Ascending aorta (tissue), 2 donors: Measurements from ENCODE around the gene GPC5. TPM values are rescaled to one million over a fixed set of nuclear protein-coding genes. Genes with fewer than 3 reads are reported as not detected.
A peak's percentile ranks its signal among the peaks of the same experiment; 100 is the strongest.

ENCODE experiments used
- DNase-seq, 2 donors: peaks; one replicate each; pipeline ENCODE4 v3.0.0-alpha.2; 2019; ENCODE audit warnings: low spot score in 2 of 2
- H3K27ac ChIP-seq, 2 donors: fragments of 200-600 bp; sonication (generic); one replicate each; pipeline ENCODE4 v1.5.1; 2016 to 2017; ENCODE audit warnings: mild to moderate bottlenecking in 1 of 2
- H3K27me3 ChIP-seq: fragments of 200-600 bp; sonication (generic); one replicate; pipeline ENCODE4 v1.5.1; 2017
- H3K36me3 ChIP-seq, 2 donors: fragments of 200-600 bp; sonication (generic); one replicate each; pipeline ENCODE4 v1.5.1; 2016
- H3K4me1 ChIP-seq, 2 donors: fragments of 200-600 bp; sonication (generic); one replicate each; pipeline ENCODE4 v1.5.1; 2016 to 2017; ENCODE audit warnings: mild to moderate bottlenecking in 1 of 2
- H3K4me3 ChIP-seq, 2 donors: fragments of 200-600 bp; sonication (generic); one replicate each; pipeline ENCODE4 v1.5.1; 2016 to 2017; ENCODE audit warnings: mild to moderate bottlenecking in 1 of 2
- H3K9me3 ChIP-seq, 2 donors: fragments of 200-600 bp; sonication (generic); one replicate each; pipeline ENCODE4 v1.5.1; 2016
- intact Hi-C: fragments of 100-400 bp; cut with DNase I; formaldehyde crosslinking; loops from one replicate; pipeline ENCODE4 v1.15.1; 2023
- total RNA-seq: library from RNA; depleted of rRNA; stranded (reverse); fragments of >200 nt; gene quantifications from one replicate; pipeline ENCODE4 v1.1.0, GENCODE V29; 2016
- TF ChIP-seq, protein P1 (sequence below), 3 experiments: fragments of 200-600 bp in 2 of 3; fragments of 450-650 bp in 1 of 3; sonication (generic) in 2 of 3; IDR thresholded peaks; one replicate each; pipeline ENCODE4 v1.5.1; 2016 to 2019; ENCODE audit warnings: antibody characterized with exemption in 3 of 3, mild to moderate bottlenecking in 1 of 3, moderate library complexity in 1 of 3

GPC5 gene
- total RNA-seq, 1 donor from 2014 or later, result not detected

GRCh38 chr13:92825938-92826596 lies 1427.6 kb downstream of the GPC5 start:
- H3K36me3 ChIP-seq, result no peaks in the 10 kb centered on the region

GRCh38 chr13:92827503-92827902 lies 1429.1 kb downstream of the GPC5 start:
- no peaks in the 10 kb centered on the region for H3K9me3 ChIP-seq
- intact Hi-C loops, result no loop called here
- H3K36me3 ChIP-seq, result no peaks in the 10 kb centered on the region
- peaks cover 0 to 2% of the 10 kb centered on the region in 2 donors for H3K4me1 ChIP-seq
- DNase-seq, result no peak
- TF ChIP-seq, protein P1, sequence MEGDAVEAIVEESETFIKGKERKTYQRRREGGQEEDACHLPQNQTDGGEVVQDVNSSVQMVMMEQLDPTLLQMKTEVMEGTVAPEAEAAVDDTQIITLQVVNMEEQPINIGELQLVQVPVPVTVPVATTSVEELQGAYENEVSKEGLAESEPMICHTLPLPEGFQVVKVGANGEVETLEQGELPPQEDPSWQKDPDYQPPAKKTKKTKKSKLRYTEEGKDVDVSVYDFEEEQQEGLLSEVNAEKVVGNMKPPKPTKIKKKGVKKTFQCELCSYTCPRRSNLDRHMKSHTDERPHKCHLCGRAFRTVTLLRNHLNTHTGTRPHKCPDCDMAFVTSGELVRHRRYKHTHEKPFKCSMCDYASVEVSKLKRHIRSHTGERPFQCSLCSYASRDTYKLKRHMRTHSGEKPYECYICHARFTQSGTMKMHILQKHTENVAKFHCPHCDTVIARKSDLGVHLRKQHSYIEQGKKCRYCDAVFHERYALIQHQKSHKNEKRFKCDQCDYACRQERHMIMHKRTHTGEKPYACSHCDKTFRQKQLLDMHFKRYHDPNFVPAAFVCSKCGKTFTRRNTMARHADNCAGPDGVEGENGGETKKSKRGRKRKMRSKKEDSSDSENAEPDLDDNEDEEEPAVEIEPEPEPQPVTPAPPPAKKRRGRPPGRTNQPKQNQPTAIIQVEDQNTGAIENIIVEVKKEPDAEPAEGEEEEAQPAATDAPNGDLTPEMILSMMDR (IDR thresholded peaks at IDR 0.05), result no peak
- H3K27ac ChIP-seq, result no peak overlapping the region
- H3K27me3 ChIP-seq, result no peaks in the 10 kb centered on the region
- no peak overlapping the region for H3K4me3 ChIP-seq

More at GRCh38 chr13:92825938-92826596, 1427.6 kb downstream of the GPC5 start:
- TF ChIP-seq, protein P1 (IDR thresholded peaks at IDR 0.05), result no peak
- Histone ChIP-seq H3K27ac (no peak overlapping the region), H3K4me1 (peaks cover 0 to 2% of the 10 kb centered on the region in 2 donors), H3K4me3 (no peak overlapping the region), H3K9me3 (no peaks in the 10 kb centered on the region), H3K27me3 (no peaks in the 10 kb centered on the region)
- DNase-seq, result no peak
- intact Hi-C loops, result no loop called here

DNA sequence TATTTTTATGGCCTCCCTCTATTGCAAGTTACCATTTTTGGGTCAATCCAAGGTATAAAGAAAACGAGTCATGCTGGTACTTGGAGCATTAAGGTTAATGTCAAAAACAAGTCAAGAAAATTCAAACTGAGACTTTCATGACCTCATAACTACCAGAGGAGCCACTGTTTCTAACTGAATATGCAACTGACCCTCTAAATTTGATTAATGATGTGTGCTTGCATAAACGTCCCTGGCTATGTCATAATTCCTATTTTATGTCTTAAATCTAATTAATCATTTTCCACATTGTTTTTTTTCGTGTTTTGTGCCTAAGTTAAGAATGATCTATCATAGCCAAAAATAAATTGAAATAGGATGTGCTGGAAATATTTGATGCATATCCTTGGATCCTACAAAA lies 1431.5 kb downstream of the GPC5 start:
- intact Hi-C loops, result loop anchor here (10.0 kb wide), 1 partner anchor 945 kb away; no protein-coding TSS in a partner anchor
- TF ChIP-seq, protein P1 (IDR thresholded peaks at IDR 0.05), result no peak
- Histone ChIP-seq H3K27ac (no peak overlapping the region), H3K27me3 (no peaks in the 10 kb centered on the region), H3K36me3 (no peaks in the 10 kb centered on the region), H3K9me3 (no peaks in the 10 kb centered on the region), H3K4me1 (peaks cover 0 to 2% of the 10 kb centered on the region in 2 donors), H3K4me3 (no peak overlapping the region)
- DNase-seq, result no peak

DNA sequence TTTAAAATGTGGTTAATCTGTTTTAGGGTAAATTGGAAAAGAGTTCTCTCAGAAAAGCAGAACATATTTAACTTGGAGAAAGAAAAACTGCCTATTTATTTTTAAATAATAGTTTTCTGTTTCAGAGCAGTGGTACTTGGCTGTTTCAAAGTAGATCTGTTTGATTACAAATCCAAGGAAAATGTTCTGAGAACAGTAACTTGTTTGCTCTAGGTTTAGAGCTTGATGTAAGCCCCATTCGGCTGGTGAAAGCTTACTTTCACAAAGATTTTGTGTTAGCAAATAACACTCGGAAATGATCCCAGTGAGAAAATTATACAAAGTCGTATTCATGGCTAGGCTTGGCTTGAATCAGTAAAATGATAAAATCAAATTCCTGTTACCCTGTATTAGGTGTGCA lies 1432.4 kb downstream of the GPC5 start:
- no peak overlapping the region for H3K4me3 ChIP-seq
- intact Hi-C loops, result loop anchor here (10.0 kb wide), 1 partner anchor 944 kb away; no protein-coding TSS in a partner anchor
- H3K9me3 ChIP-seq, result no peaks in the 10 kb centered on the region
- peak overlapping the region; percentile 9 to 17 for H3K27ac ChIP-seq
- no peaks in the 10 kb centered on the region for H3K36me3 ChIP-seq
- no peaks in the 10 kb centered on the region for H3K27me3 ChIP-seq
- TF ChIP-seq, protein P1 (IDR thresholded peaks at IDR 0.05), result no peak
- peaks cover 0 to 2% of the 10 kb centered on the region in 2 donors for H3K4me1 ChIP-seq
- DNase-seq, result no peak

DNA sequence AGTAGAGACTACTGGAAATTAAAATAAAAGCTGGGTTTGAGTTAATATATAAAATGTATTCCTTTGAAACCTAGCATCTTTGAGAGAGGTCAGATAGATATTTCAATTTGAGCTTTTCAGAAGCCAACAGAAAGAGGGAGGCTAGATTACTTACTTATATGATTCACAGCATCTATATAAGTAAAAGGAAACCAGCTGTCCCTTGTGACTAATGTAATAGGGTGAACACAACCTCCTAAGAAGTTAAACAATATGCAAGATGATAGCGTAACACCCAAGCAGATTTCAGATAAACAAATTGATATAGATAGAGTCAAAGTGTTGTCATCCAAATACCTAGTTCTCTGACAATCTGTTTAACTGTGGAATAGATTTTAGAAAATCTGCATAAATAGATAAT lies 1434.7 kb downstream of the GPC5 start:
- Histone ChIP-seq H3K9me3 (no peaks in the 10 kb centered on the region), H3K4me3 (no peak overlapping the region), H3K36me3 (no peaks in the 10 kb centered on the region), H3K4me1 (peaks cover 0 to 2% of the 10 kb centered on the region in 2 donors), H3K27me3 (no peaks in the 10 kb centered on the region), H3K27ac (no peak overlapping the region)
- TF ChIP-seq, protein P1 (IDR thresholded peaks at IDR 0.05), result no peak
- DNase-seq, result no peak
- intact Hi-C loops, result loop anchor here (10.0 kb wide), 1 partner anchor 942 kb away; no protein-coding TSS in a partner anchor
